ENCODE results near the gene FRMD1.

The FRMD1 gene

DNA sequence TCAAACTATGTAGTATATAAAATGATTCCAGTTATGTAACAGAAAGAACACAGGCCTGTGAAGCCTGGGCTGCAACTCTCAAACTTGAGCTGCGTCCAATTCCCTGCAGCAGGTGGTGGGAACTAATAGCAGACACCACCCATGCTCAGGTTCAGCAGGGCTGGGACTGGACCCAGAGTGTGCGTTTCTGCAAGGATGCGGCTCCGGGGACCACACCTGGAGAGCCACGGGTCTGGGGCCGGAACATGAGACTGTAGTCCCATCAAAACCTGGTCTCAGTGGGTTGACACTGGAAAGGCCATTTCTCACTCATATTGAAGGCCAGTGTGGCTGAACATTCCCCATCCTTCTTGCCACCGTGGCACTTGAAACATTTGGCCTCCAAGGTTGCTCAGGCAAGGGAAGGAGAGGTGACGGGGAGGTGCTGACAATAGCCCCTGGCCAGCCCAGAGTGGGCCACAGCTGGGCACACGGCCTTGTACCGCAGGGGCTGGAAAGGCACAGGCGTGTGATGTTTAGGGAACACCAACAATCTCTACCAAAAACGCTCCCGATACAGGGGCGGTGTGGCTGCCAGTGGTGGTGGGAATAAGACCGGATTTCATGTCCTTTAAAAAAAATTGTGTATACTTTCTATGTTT, 38.0 kb downstream of the FRMD1 start:
- no peak for DNase-seq

DNA sequence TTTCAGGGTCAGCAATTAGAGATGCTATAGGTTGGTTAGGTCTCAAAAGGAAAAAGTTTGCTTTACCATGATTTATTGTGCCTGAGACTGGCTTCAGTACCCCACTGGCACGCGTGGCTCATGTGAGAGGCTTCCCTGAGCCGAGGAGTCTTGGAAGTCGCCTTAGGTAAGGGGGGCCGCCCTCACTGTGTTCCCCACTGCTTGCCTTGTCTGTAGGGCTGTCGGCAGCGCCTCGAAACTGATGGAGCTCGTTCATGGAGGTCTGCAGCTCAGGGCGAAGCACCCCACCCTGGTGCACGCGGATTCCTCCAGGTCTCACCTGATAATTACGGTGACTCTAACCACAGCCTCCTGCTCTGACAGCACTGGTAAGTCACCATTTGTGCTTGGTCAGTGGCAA, 39.2 kb downstream of the FRMD1 start:
- no peak for DNase-seq

- DNase-seq = no peak
Observed at GRCh38 chr6:168039301-168039700, 39.7 kb downstream of the FRMD1 start.

GRCh38 chr6:168038576-168039140, 40.4 kb downstream of the FRMD1 start:
- DNase-seq = no peak

GRCh38 chr6:168037856-168038255, 41.2 kb downstream of the FRMD1 start:
- no peak for DNase-seq

- DNase-seq = no peak
Observed at GRCh38 chr6:168037242-168037641, 41.8 kb downstream of the FRMD1 start.

- no peak for DNase-seq
Observed at GRCh38 chr6:168035661-168036545, 43.1 kb downstream of the FRMD1 start.

DNA sequence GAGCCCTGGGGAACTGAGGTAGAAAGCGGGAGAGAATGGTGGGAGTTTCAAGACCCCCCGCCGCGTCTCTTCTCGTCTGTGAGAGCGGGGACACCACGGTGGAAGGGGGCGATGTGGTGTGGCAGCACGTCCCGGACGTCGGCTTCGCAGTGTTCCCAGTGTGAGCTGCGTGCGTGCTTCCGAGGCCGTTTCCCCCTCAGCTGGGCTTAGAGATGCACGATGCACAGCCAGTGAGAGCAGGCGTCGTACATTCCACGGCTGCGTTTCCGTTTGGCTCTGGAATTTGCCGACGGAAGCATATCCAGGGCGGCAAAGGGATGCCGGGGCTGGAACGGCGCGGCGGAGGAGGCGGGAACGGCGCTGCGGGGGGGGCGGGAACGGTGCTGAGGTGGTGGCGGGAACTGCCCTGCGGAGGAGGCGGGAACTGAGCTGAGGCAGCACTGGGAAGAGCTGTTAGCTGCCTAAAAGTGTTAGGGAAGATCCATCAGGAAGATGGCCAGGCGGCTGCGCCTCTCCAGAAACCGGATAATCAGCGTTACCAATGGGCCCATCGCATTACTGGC, 43.8 kb downstream of the FRMD1 start:
- no peak for DNase-seq

GRCh38 chr6:168034537-168034936, 44.5 kb downstream of the FRMD1 start:
- DNase-seq = no peak

- no peak for DNase-seq
Observed at GRCh38 chr6:168033791-168034190, 45.2 kb downstream of the FRMD1 start.

DNA sequence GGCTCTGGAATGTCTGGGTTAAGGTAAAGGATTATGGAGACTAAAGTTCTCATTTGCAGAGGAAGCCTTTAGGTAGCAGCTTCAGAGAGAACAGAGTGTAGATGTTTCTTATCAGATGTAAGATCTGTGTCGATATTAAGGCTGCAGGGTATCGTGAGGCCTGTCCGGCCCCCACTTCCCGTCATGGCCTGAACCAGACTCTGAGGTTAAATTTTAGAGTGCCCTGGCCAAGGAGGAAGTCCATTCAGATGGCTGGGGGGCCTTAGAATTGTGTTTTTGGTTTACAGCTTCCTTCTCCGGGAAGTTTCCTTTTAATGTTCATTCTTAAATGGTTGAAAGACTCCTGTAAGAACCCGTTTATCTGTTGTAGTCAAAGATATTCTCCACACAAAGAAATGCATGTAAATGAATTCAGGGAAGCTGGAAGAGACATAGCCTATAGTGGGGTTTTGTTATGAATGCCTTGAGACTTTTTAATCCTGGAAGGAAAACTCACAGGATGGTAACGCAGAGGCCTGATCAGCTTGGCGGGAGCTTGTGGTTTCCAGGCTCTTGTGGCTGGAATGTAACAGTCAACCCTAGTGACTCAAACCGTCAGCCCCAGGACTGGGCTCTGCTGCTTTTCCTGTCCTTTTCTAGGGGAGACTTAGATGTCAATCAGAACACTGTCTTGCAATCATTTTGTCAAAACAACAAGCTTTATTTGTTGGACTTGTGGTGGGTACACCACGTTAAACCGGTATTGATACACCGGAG, 46.8 kb downstream of the FRMD1 start:
- no peak for DNase-seq

DNA sequence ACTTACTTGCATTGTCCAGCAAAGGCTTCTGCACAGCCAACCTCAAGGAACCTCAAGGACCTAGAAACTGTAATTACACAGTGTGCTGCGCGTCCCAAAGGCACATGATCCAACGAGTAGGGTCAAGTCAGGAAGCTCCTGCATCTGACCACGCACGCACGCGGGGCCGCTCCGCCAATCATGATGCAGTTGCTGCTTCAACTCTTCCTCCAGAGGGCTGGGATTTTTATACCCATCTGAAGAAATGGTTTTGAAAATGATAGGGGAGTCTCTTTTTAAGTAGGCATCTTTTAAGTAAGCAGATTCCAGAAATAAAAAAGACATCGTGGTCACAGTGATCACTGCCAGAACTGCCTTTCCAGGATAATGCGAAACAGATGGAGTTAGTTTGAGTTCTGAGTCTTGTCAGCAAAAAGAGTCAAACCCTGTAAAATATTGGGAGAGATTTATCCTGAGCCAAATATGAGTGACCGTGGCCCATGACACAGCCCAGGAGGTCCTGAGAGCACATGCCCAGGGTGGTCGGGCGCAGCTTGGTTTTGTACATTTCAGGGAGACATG, 47.5 kb downstream of the FRMD1 start:
- DNase-seq = no peak

DNA sequence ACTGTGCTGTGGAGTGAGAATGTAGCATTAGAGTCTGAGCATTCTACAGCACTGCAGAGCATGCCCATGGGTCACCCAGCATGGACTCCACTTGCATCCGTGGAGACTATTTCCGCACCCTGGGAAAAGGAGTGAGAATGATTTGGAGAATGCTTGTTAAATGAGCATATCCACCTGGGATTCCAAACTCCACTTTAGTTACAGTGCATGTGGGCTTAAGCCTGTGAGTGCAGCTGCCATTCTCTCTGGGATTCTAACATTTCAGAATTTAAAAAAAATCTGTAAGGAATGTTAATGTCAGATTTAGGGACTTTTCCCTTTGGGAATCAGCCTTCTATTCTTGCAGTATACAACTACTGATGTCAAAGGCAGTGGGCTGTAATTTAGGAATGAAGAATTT, 48.1 kb downstream of the FRMD1 start:
- no peak for DNase-seq

GRCh38 chr6:168030218-168030746, 48.7 kb downstream of the FRMD1 start:
- DNase-seq = no peak

DNA sequence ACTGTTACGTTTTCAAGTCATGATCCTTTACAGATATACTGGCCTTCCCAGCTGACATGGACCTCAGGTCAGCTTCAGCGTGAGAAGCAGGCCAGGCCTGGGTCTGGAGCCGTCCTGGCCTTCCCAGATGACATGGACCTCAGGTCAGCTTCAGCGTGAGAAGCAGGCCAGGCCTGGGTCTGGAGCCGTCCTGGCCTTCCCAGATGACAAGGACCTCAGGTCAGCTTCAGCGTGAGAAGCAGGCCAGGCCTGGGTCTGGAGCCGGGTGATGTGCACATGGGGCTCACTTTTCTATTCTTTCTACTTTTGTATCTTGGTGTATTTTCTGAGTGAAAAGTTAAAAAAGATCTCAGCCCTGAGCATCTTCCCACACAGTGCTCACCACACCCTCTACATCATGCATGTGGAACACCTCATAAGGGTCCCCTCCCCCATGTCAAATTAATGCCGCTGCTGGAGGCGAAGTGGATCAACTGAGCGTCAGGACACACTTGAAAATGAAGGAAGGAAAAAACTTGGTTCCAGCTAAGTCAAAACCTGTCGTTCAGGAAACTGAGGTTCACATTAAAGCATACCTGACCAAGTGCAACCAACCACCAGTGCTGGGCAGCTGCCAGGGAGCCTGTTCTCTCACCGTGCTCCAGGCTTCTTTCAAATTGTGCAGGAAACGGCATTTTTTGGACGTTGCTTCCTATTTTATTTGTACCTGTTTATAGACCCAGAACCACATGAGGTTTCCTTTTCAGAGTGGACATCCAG, 49.4 kb downstream of the FRMD1 start:
- DNase-seq = no peak

GRCh38 chr6:168028181-168028580, 50.8 kb downstream of the FRMD1 start:
- no peak for DNase-seq

GRCh38 chr6:168027521-168027920, 51.5 kb downstream of the FRMD1 start:
- DNase-seq = no peak

GRCh38 chr6:168026925-168027324, 52.1 kb downstream of the FRMD1 start:
- DNase-seq = no peak

- no peak for DNase-seq
Observed at GRCh38 chr6:168025831-168026710, 52.9 kb downstream of the FRMD1 start.

- DNase-seq = no peak
Observed at GRCh38 chr6:168024951-168025510, 54.0 kb downstream of the FRMD1 start.

All from stimulated activated naive CD4-positive, alpha-beta T cell treated with Interleukin-2 at 50 U/mL for 16 hours (primary cell).